A172 (cell line): ENCODE results near the gene PTGES2. TPM values are rescaled to one million over a fixed set of nuclear protein-coding genes. Genes with fewer than 3 reads are reported as not detected.
"Not testable (repeated sequence)": the region's sequence is repeated elsewhere in the genome, so short reads cannot be mapped to it uniquely, and the experiment has no call there.

Source experiments
- DNase-seq: peaks from one replicate; pipeline ENCODE4 v3.0.0-alpha.2; 2015; ENCODE audit warnings: low spot score
- total RNA-seq: library from RNA; depleted of rRNA; stranded (reverse); fragments of >200 nt; shearing (Covaris generic); gene quantifications from 2 replicates; pipeline ENCODE4 v1.2.3, GENCODE V29; 2014

Gene PTGES2
- total RNA-seq, 1 experiment from 2014 or later: 87.7 TPM

- no peak for DNase-seq
These were observed 8.4 kb downstream of the PTGES2 start for GRCh38 chr9:128118971-128119665.

GRCh38 chr9:128118472-128118857 is 9.1 kb downstream of the PTGES2 start:
- DNase-seq: no peak

- peak; percentile 84 for DNase-seq
These were observed 9.7 kb downstream of the PTGES2 start for GRCh38 chr9:128117613-128118471.

- DNase-seq: no peak
These were observed 11.1 kb downstream of the PTGES2 start for GRCh38 chr9:128116104-128117083.

- DNase-seq: no peak
These were observed 12.1 kb downstream of the PTGES2 start for GRCh38 chr9:128115187-128116103.

- DNase-seq: no peak
These were observed 13.0 kb downstream of the PTGES2 start for GRCh38 chr9:128114326-128115186.

GRCh38 chr9:128113526-128114325 is 13.8 kb downstream of the PTGES2 start:
- DNase-seq: no peak

- DNase-seq: not testable (repeated sequence)
These were observed 15.8 kb downstream of the PTGES2 start for GRCh38 chr9:128111726-128112125.

GRCh38 chr9:128109050-128109709 is 18.3 kb downstream of the PTGES2 start:
- DNase-seq: no peak

- DNase-seq: no peak
These were observed 19.1 kb downstream of the PTGES2 start for GRCh38 chr9:128108269-128109049.

- no peak for DNase-seq
These were observed 19.9 kb downstream of the PTGES2 start for GRCh38 chr9:128107468-128108268.

GRCh38 chr9:128106940-128107467 is 20.5 kb downstream of the PTGES2 start:
- no peak for DNase-seq

GRCh38 chr9:128106181-128106939 is 21.2 kb downstream of the PTGES2 start:
- no peak for DNase-seq

- DNase-seq: no peak
These were observed 21.9 kb downstream of the PTGES2 start for GRCh38 chr9:128105538-128106175.

- peak; percentile 45 for DNase-seq
These were observed 23.3 kb downstream of the PTGES2 start for GRCh38 chr9:128104171-128104618.
